ENCODE data around the gene ARHGEF28. TPM values are rescaled to one million over a fixed set of nuclear protein-coding genes. Genes with fewer than 3 reads are reported as not detected.

Gene ARHGEF28
- total and polyA plus RNA-seq, 2 donors (not counting 1 experiment from before 2014, with no cell fraction given): 2.3 to 34.3 TPM

GRCh38 chr5:73964352-73964865 is 338.4 kb downstream of the ARHGEF28 start:
- Histone ChIP-seq H2AFZ (ENCODE audit: low read length) (no peak overlapping the region), H3K27ac (ENCODE audit: insufficient read depth, low read length) (no peak overlapping the region), H3K36me3 (ENCODE audit: control insufficient read depth, insufficient read depth, low read length) (no peaks in the 10 kb centered on the region), H3K9ac (ENCODE audit: insufficient read depth, low read length) (no peak overlapping the region), H3K4me1 (ENCODE audit: control insufficient read depth, extremely low read depth, insufficient read depth, low read length) (no peaks in the 10 kb centered on the region), H4K20me1 (ENCODE audit: control insufficient read depth, extremely low read depth, insufficient read depth, low read length) (no peaks in the 10 kb centered on the region), H3K4me3 (replicated peaks in 1 of 4; ENCODE audit: control extremely low read depth in 1 of 4, insufficient read depth in 1 of 4, low read depth in 3 of 4, low read length in 4 of 4) (no peak overlapping the region), H3K4me2 (ENCODE audit: extremely low read depth, insufficient read depth, low read length) (no peak overlapping the region), H3K27me3 (ENCODE audit: control insufficient read depth, insufficient read depth, low read length) (peaks cover 3% of the 10 kb centered on the region), H3K9me3 (ENCODE audit: control insufficient read depth, insufficient read depth, low read depth, low read length) (no peaks in the 10 kb centered on the region), H3K79me2 (ENCODE audit: control insufficient read depth, insufficient read depth, low read length) (no peaks in the 10 kb centered on the region)
- TF ChIP-seq CTCF (conservative IDR thresholded peaks at IDR 0.05 in 1 of 2, IDR thresholded peaks at IDR 0.05 in 1 of 2; ENCODE audit: low read depth in 1 of 2, low read length in 2 of 2): no peak
- no peak for TF ChIP-seq EZH2 (IDR thresholded peaks at IDR 0.05; ENCODE audit: low read length, missing control alignments)
- DNase-seq (ENCODE audit: low read depth in 2 of 2): no peak

GRCh38 chr5:73966451-73966850 is 340.5 kb downstream of the ARHGEF28 start:
- H3K27ac ChIP-seq (ENCODE audit: insufficient read depth, low read length): no peak overlapping the region
- no peak for DNase-seq (ENCODE audit: low read depth in 2 of 2)
- H3K79me2 ChIP-seq (ENCODE audit: control insufficient read depth, insufficient read depth, low read length): no peaks in the 10 kb centered on the region
- TF ChIP-seq EZH2 (IDR thresholded peaks at IDR 0.05; ENCODE audit: low read length, missing control alignments) (no peak), CTCF (conservative IDR thresholded peaks at IDR 0.05 in 1 of 2, IDR thresholded peaks at IDR 0.05 in 1 of 2; ENCODE audit: low read depth in 1 of 2, low read length in 2 of 2) (no peak)
- H3K36me3 ChIP-seq (ENCODE audit: control insufficient read depth, insufficient read depth, low read length): no peaks in the 10 kb centered on the region
- no peaks in the 10 kb centered on the region for H3K4me1 ChIP-seq (ENCODE audit: control insufficient read depth, extremely low read depth, insufficient read depth, low read length)
- H4K20me1 ChIP-seq (ENCODE audit: control insufficient read depth, extremely low read depth, insufficient read depth, low read length): no peaks in the 10 kb centered on the region
- peaks cover 3% of the 10 kb centered on the region for H3K27me3 ChIP-seq (ENCODE audit: control insufficient read depth, insufficient read depth, low read length)
- no peak overlapping the region for H2AFZ ChIP-seq (ENCODE audit: low read length)
- no peak overlapping the region for H3K4me2 ChIP-seq (ENCODE audit: extremely low read depth, insufficient read depth, low read length)
- H3K9ac ChIP-seq (ENCODE audit: insufficient read depth, low read length): no peak overlapping the region
- H3K4me3 ChIP-seq (replicated peaks in 1 of 4; ENCODE audit: control extremely low read depth in 1 of 4, insufficient read depth in 1 of 4, low read depth in 3 of 4, low read length in 4 of 4): no peak overlapping the region
- no peaks in the 10 kb centered on the region for H3K9me3 ChIP-seq (ENCODE audit: control insufficient read depth, insufficient read depth, low read depth, low read length)

- TF ChIP-seq CTCF (conservative IDR thresholded peaks at IDR 0.05 in 1 of 2, IDR thresholded peaks at IDR 0.05 in 1 of 2; ENCODE audit: low read depth in 1 of 2, low read length in 2 of 2): no peak
- no peak for TF ChIP-seq EZH2 (IDR thresholded peaks at IDR 0.05; ENCODE audit: low read length, missing control alignments)
- Histone ChIP-seq H3K27me3 (ENCODE audit: control insufficient read depth, insufficient read depth, low read length) (peaks cover 3% of the 10 kb centered on the region), H4K20me1 (ENCODE audit: control insufficient read depth, extremely low read depth, insufficient read depth, low read length) (no peaks in the 10 kb centered on the region), H3K79me2 (ENCODE audit: control insufficient read depth, insufficient read depth, low read length) (no peaks in the 10 kb centered on the region), H2AFZ (ENCODE audit: low read length) (no peak overlapping the region), H3K9ac (ENCODE audit: insufficient read depth, low read length) (no peak overlapping the region), H3K4me1 (ENCODE audit: control insufficient read depth, extremely low read depth, insufficient read depth, low read length) (no peaks in the 10 kb centered on the region), H3K36me3 (ENCODE audit: control insufficient read depth, insufficient read depth, low read length) (no peaks in the 10 kb centered on the region), H3K9me3 (ENCODE audit: control insufficient read depth, insufficient read depth, low read depth, low read length) (no peaks in the 10 kb centered on the region), H3K27ac (ENCODE audit: insufficient read depth, low read length) (no peak overlapping the region), H3K4me3 (replicated peaks in 1 of 4; ENCODE audit: control extremely low read depth in 1 of 4, insufficient read depth in 1 of 4, low read depth in 3 of 4, low read length in 4 of 4) (no peak overlapping the region), H3K4me2 (ENCODE audit: extremely low read depth, insufficient read depth, low read length) (no peak overlapping the region)
- DNase-seq (ENCODE audit: low read depth in 2 of 2): no peak
These were observed 341.4 kb downstream of the ARHGEF28 start for GRCh38 chr5:73967347-73967746.

Measured in fibroblast of lung (primary cell).